ENCODE measurements around the gene SH3GL2. TPM values are rescaled to one million over a fixed set of nuclear protein-coding genes. Genes with fewer than 3 reads are reported as not detected.
A peak's percentile ranks its signal among the peaks of the same experiment; 100 is the strongest.

SH3GL2 gene
- total RNA-seq, 1 experiment from 2014 or later = 1.1 TPM

- intact Hi-C loops (cut with micrococcal nuclease; ENCODE audit: unreplicated experiment) = no loop called here
- no peak for DNase-seq
- Mint-ChIP-seq H3K36me3 (ENCODE audit: insufficient read depth, unreplicated experiment) (no peaks in the 10 kb centered on the region), H3K9me3 (ENCODE audit: low read depth, unreplicated experiment) (no peaks in the 10 kb centered on the region), H3K27ac (ENCODE audit: unreplicated experiment) (no peak overlapping the region), H3K4me3 (ENCODE audit: low read depth, unreplicated experiment) (no peak overlapping the region), H3K27me3 (ENCODE audit: unreplicated experiment) (peaks cover 15% of the 10 kb centered on the region), H3K4me1 (ENCODE audit: low read depth, unreplicated experiment) (no peaks in the 10 kb centered on the region)
- TF ChIP-seq CTCF (IDR thresholded peaks at IDR 0.05; ENCODE audit: unreplicated experiment) = no peak
- CTCF ChIA-PET = no interaction called here
- no TSS peak for BruUV-seq (replicated peaks)
These were observed 210.4 kb downstream of the SH3GL2 start for GRCh38 chr9:17789316-17789715.

- intact Hi-C loops (cut with micrococcal nuclease; ENCODE audit: unreplicated experiment) = no loop called here
- H3K27ac Mint-ChIP-seq (ENCODE audit: unreplicated experiment) = no peak overlapping the region
- TF ChIP-seq CTCF (IDR thresholded peaks at IDR 0.05; ENCODE audit: unreplicated experiment) = peak; percentile 32
- CTCF ChIA-PET = interaction anchor here (0.7 to 1.5 kb wide), 3 partner anchors 11 to 419 kb away, joined by 3 to 5 read pairs (median 4); no protein-coding TSS in a partner anchor
- no peaks in the 10 kb centered on the region for H3K9me3 Mint-ChIP-seq (ENCODE audit: low read depth, unreplicated experiment)
- H3K36me3 Mint-ChIP-seq (ENCODE audit: insufficient read depth, unreplicated experiment) = no peaks in the 10 kb centered on the region
- peak; percentile 34 for DNase-seq
- H3K27me3 Mint-ChIP-seq (ENCODE audit: unreplicated experiment) = no peaks in the 10 kb centered on the region
- no peak overlapping the region for H3K4me3 Mint-ChIP-seq (ENCODE audit: low read depth, unreplicated experiment)
- no peaks in the 10 kb centered on the region for H3K4me1 Mint-ChIP-seq (ENCODE audit: low read depth, unreplicated experiment)
- BruUV-seq (replicated peaks) = no TSS peak
These were observed 215.1 kb downstream of the SH3GL2 start for GRCh38 chr9:17793713-17794622.

GRCh38 chr9:17795744-17796143, 216.9 kb downstream of the SH3GL2 start:
- DNase-seq = no peak
- intact Hi-C loops (cut with micrococcal nuclease; ENCODE audit: unreplicated experiment) = no loop called here
- Mint-ChIP-seq H3K4me1 (ENCODE audit: low read depth, unreplicated experiment) (no peaks in the 10 kb centered on the region), H3K4me3 (ENCODE audit: low read depth, unreplicated experiment) (no peak overlapping the region), H3K36me3 (ENCODE audit: insufficient read depth, unreplicated experiment) (no peaks in the 10 kb centered on the region), H3K27me3 (ENCODE audit: unreplicated experiment) (no peaks in the 10 kb centered on the region), H3K27ac (ENCODE audit: unreplicated experiment) (no peak overlapping the region), H3K9me3 (ENCODE audit: low read depth, unreplicated experiment) (no peaks in the 10 kb centered on the region)
- BruUV-seq (replicated peaks) = no TSS peak
- no peak for TF ChIP-seq CTCF (IDR thresholded peaks at IDR 0.05; ENCODE audit: unreplicated experiment)
- CTCF ChIA-PET = no interaction called here

GRCh38 chr9:17799369-17799768, 220.5 kb downstream of the SH3GL2 start:
- intact Hi-C loops (cut with micrococcal nuclease; ENCODE audit: unreplicated experiment) = no loop called here
- Mint-ChIP-seq H3K36me3 (ENCODE audit: insufficient read depth, unreplicated experiment) (no peaks in the 10 kb centered on the region), H3K27me3 (ENCODE audit: unreplicated experiment) (peaks cover 13% of the 10 kb centered on the region), H3K4me3 (ENCODE audit: low read depth, unreplicated experiment) (no peak overlapping the region), H3K4me1 (ENCODE audit: low read depth, unreplicated experiment) (no peaks in the 10 kb centered on the region), H3K27ac (ENCODE audit: unreplicated experiment) (no peak overlapping the region), H3K9me3 (ENCODE audit: low read depth, unreplicated experiment) (no peaks in the 10 kb centered on the region)
- TF ChIP-seq CTCF (IDR thresholded peaks at IDR 0.05; ENCODE audit: unreplicated experiment) = no peak
- CTCF ChIA-PET = no interaction called here
- DNase-seq = no peak
- no TSS peak for BruUV-seq (replicated peaks)
